AG09319 (cell line): Measurements from ENCODE around the gene HCFC1R1.
"Not testable (repeated sequence)": the region's sequence is repeated elsewhere in the genome, so short reads cannot be mapped to it uniquely, and the experiment has no call there.

Experiments used
- DNase-seq: peaks from one replicate; pipeline ENCODE4 v3.0.0-alpha.2; 2010; ENCODE audit warnings: low read depth; ENCODE audit errors: extremely low read depth
- TF ChIP-seq, protein P1 (sequence below): IDR thresholded peaks from 2 replicates; pipeline ENCODE4 v1.5.1; 2011; ENCODE audit warnings: low read depth, mild to moderate bottlenecking, inconsistent platforms, low read length, moderate library complexity

HCFC1R1 gene

GRCh38 chr16:3054965-3055733 is 31.4 kb upstream of the HCFC1R1 start:
- TF ChIP-seq, protein P1, sequence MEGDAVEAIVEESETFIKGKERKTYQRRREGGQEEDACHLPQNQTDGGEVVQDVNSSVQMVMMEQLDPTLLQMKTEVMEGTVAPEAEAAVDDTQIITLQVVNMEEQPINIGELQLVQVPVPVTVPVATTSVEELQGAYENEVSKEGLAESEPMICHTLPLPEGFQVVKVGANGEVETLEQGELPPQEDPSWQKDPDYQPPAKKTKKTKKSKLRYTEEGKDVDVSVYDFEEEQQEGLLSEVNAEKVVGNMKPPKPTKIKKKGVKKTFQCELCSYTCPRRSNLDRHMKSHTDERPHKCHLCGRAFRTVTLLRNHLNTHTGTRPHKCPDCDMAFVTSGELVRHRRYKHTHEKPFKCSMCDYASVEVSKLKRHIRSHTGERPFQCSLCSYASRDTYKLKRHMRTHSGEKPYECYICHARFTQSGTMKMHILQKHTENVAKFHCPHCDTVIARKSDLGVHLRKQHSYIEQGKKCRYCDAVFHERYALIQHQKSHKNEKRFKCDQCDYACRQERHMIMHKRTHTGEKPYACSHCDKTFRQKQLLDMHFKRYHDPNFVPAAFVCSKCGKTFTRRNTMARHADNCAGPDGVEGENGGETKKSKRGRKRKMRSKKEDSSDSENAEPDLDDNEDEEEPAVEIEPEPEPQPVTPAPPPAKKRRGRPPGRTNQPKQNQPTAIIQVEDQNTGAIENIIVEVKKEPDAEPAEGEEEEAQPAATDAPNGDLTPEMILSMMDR: no peak
- no peak for DNase-seq

- DNase-seq: not testable (repeated sequence)
Measured at GRCh38 chr16:3053330-3053710, 29.6 kb upstream of the HCFC1R1 start.

- DNase-seq: not testable (repeated sequence)
Measured at GRCh38 chr16:3052571-3053329, 29.0 kb upstream of the HCFC1R1 start.

- no peak for DNase-seq
- TF ChIP-seq, protein P1: no peak
Measured at GRCh38 chr16:3051494-3051893, 27.8 kb upstream of the HCFC1R1 start.

DNA sequence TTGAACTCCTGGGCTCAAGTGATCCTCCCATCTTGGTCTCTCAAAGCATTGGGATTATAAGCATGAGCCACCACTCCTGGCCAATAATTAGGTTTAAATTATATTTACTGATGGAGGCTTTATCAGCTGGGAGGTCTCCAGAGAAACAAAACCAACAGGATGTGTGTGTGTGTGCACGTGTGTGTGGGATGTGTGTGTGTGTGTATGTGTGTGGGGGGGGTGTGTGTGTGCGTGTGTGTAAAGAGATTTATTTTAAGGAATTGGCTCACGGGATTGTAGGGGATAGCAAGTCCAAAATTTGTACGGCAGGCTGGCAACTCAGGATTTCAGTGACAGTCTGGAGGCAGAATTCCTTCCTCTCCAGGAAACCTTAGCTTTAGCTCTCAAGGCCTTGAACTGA is 27.3 kb upstream of the HCFC1R1 start:
- no peak for DNase-seq
- TF ChIP-seq, protein P1: no peak

DNA sequence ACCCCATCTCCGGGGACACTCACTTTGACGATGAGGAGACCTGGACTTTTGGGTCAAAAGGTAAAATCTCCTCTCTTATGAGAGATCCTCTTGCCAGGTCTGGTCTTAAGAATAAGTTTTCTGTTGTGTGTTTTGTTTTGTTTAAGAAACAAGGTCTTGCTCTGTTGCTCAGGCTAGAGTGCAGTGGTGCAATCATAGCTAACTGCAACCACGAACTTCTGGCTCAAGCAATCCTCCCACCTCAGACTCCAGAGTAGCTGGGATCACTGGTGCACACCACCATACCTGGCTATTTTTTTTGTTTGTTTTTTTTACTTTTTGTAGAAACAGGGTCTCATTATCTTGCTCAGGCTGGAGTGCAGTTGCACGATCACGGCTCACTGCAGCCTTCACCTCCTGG is 26.7 kb upstream of the HCFC1R1 start:
- no peak for DNase-seq
- TF ChIP-seq, protein P1: no peak

GRCh38 chr16:3049921-3050481 is 26.3 kb upstream of the HCFC1R1 start:
- TF ChIP-seq, protein P1: no peak
- DNase-seq: no peak

GRCh38 chr16:3047387-3047720 is 23.6 kb upstream of the HCFC1R1 start:
- TF ChIP-seq, protein P1: no peak
- no peak for DNase-seq
